Epithelial cell of proximal tubule (primary cell): ENCODE data around the gene UBB. TPM values are rescaled to one million over a fixed set of nuclear protein-coding genes. Genes with fewer than 3 reads are reported as not detected.
A peak's percentile ranks its signal among the peaks of the same experiment; 100 is the strongest.

Experiments
- DNase-seq: peaks from one replicate; pipeline ENCODE4 v3.0.0-alpha.2; 2011; ENCODE audit warnings: low read depth
- H3K4me3 ChIP-seq: 2 replicates; pipeline ENCODE4 v1.5.1; 2011; ENCODE audit warnings: low read depth, mild to moderate bottlenecking, low read length
- total RNA-seq: library from RNA; depleted of rRNA; stranded (reverse); fragments of >200 nt; gene quantifications from 2 replicates; pipeline ENCODE4 v1.2.3, GENCODE V29; 2015
- TF ChIP-seq, protein P1 (sequence below): conservative IDR thresholded peaks from 2 replicates; pipeline ENCODE4 v1.5.1; 2012; ENCODE audit warnings: low read depth, mild to moderate bottlenecking, low read length

UBB gene
- total RNA-seq, 1 donor from 2014 or later, result 1,348 TPM

GRCh38 chr17:16346721-16347271 is 34.1 kb upstream of the UBB start:
- DNase-seq, result no peak

DNA sequence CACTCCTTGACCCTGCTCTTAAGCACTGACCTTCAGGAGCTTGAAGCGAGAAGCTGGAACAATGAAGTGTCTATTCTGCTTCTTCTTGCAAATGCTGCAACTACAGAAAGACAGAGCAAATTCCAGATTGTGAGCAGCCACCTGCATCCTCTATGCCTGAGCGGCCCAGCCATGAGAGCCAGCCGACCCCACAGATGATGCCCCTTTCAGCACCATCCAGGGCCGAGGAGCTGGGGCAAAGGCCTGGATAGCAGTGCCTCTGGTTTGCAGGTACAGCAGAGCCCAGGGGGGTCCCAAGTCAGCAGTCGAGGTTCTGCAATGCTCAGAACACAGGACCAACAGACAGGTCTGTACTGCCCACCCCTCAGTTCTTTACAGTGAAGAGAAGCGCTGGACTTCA is 32.3 kb upstream of the UBB start:
- H3K4me3 ChIP-seq, result no peak overlapping the region
- DNase-seq, result no peak
- TF ChIP-seq, protein P1, sequence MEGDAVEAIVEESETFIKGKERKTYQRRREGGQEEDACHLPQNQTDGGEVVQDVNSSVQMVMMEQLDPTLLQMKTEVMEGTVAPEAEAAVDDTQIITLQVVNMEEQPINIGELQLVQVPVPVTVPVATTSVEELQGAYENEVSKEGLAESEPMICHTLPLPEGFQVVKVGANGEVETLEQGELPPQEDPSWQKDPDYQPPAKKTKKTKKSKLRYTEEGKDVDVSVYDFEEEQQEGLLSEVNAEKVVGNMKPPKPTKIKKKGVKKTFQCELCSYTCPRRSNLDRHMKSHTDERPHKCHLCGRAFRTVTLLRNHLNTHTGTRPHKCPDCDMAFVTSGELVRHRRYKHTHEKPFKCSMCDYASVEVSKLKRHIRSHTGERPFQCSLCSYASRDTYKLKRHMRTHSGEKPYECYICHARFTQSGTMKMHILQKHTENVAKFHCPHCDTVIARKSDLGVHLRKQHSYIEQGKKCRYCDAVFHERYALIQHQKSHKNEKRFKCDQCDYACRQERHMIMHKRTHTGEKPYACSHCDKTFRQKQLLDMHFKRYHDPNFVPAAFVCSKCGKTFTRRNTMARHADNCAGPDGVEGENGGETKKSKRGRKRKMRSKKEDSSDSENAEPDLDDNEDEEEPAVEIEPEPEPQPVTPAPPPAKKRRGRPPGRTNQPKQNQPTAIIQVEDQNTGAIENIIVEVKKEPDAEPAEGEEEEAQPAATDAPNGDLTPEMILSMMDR, result no peak

More at GRCh38 chr17:16346721-16347271, 34.1 kb upstream of the UBB start:
- no peak overlapping the region for H3K4me3 ChIP-seq
- TF ChIP-seq, protein P1, result no peak

- DNase-seq, result no peak
- H3K4me3 ChIP-seq, result no peak overlapping the region
- TF ChIP-seq, protein P1, result no peak
These were observed 31.5 kb upstream of the UBB start for GRCh38 chr17:16349431-16349830.

- DNase-seq, result no peak
- peak overlapping the region; percentile 47 for H3K4me3 ChIP-seq
- TF ChIP-seq, protein P1, result no peak
These were observed 29.1 kb upstream of the UBB start for GRCh38 chr17:16351831-16352230.

DNA sequence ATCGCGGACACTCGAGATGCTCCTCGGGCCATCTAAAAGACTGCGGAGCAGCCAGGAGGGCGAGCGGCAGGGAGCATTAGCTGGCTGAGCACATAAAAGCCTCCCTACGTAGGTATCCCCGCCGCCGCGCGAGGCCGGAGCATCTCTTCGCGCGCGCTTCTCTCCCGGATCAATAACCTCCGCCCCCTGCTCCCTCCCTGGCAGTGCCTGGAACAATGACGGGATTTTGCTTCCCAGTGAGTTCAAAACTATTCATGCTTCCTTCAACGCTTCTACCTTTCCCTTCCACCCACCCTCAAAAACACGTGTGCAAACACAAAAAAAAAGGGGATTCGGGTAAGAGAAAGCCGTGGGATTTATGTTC is 28.6 kb upstream of the UBB start:
- no peak for DNase-seq
- TF ChIP-seq, protein P1, result no peak
- peak overlapping the region; percentile 47 for H3K4me3 ChIP-seq

- peak overlapping the region; percentile 47 for H3K4me3 ChIP-seq
- TF ChIP-seq, protein P1, result no peak
- no peak for DNase-seq
These were observed 28.1 kb upstream of the UBB start for GRCh38 chr17:16352667-16353316.
